IMR-90 (cell line): ENCODE measurements around the gene CENPX. TPM values are rescaled to one million over a fixed set of nuclear protein-coding genes. Genes with fewer than 3 reads are reported as not detected.

ENCODE experiments used
- ATAC-seq: fragments of 200-7000 bp; cut with Tn5 transposase; 2 replicates; pipeline ENCODE4 v1.9.1; 2020; ENCODE audit warnings: low read depth, mild to moderate bottlenecking, moderate library complexity
- BruUV-seq: library from RNA; stranded (reverse); fragments of 400-500 nt; replicated peaks from 2 replicates; lab custom pipeline; 2021; lab: Mats Ljungman, UMichigan
- CTCF ChIA-PET: fragments of 300-600 bp; formaldehyde crosslinking; extraction: SDS; loops from one replicate; lab custom pipeline; 2021; ENCODE audit warnings: antibody characterized with exemption; lab: Yijun Ruan, JAX
- POLR2A ChIA-PET: fragments of 300-600 bp; sonication (Branson Sonifier 250); formaldehyde crosslinking; loops from one replicate; lab custom pipeline; 2022; ENCODE audit warnings: antibody characterized with exemption; ENCODE audit not compliant: unreplicated experiment; lab: Charles Lee
- DNase-seq: peaks from one replicate; pipeline ENCODE4 v3.0.0; 2013
- H2AFZ ChIP-seq: replicated peaks from 2 replicates; pipeline ENCODE3; 2013; ENCODE audit warnings: low read length, mild to moderate bottlenecking; ENCODE audit not compliant: poor library complexity
- H2AK5ac ChIP-seq: 2 replicates; pipeline ENCODE4 v1.6.1; 2013; ENCODE audit warnings: low read depth, low read length, inconsistent platforms
- H2AK9ac ChIP-seq: replicated peaks from 2 replicates; pipeline ENCODE3; 2013; ENCODE audit warnings: mild to moderate bottlenecking, low read depth, low read length, moderate library complexity; ENCODE audit not compliant: poor library complexity
- H2BK120ac ChIP-seq: 2 replicates; pipeline ENCODE4 v1.6.1; 2013; ENCODE audit warnings: low read depth, low read length, inconsistent platforms
- H2BK15ac ChIP-seq: 3 replicates; pipeline ENCODE4 v1.6.1; 2013; ENCODE audit warnings: low read depth, low read length, inconsistent platforms
- H2BK20ac ChIP-seq: 2 replicates; pipeline ENCODE4 v1.6.1; 2013; ENCODE audit warnings: low read depth, mild to moderate bottlenecking, inconsistent platforms, low read length, moderate library complexity
- H2BK5ac ChIP-seq: 2 replicates; pipeline ENCODE4 v1.6.1; 2013; ENCODE audit warnings: mild to moderate bottlenecking, low read depth, low read length, inconsistent platforms; ENCODE audit not compliant: poor library complexity, severe bottlenecking
- H3K14ac ChIP-seq: replicated peaks from 2 replicates; pipeline ENCODE4 v1.6.1; 2013; ENCODE audit warnings: low read depth, low read length, inconsistent platforms
- H3K18ac ChIP-seq: 2 replicates; pipeline ENCODE4 v1.6.1; 2013; ENCODE audit warnings: low read depth, low read length, control low read depth
- H3K23ac ChIP-seq: 2 replicates; pipeline ENCODE4 v1.6.1; 2013; ENCODE audit warnings: low read depth, low read length, inconsistent platforms
- H3K27ac ChIP-seq: 2 replicates; pipeline ENCODE4 v1.5.1; 2013; ENCODE audit warnings: mild to moderate bottlenecking, control low read depth, low read length; ENCODE audit not compliant: insufficient read depth
- H3K27me3 ChIP-seq: 2 replicates; pipeline ENCODE4 v1.6.1; 2013; ENCODE audit warnings: low read length; ENCODE audit not compliant: control insufficient read depth, insufficient read depth
- H3K36me3 ChIP-seq: 2 replicates; pipeline ENCODE4 v1.6.1; 2013; ENCODE audit warnings: low read length, mixed read lengths; ENCODE audit not compliant: control insufficient read depth, insufficient read depth
- H3K4ac ChIP-seq: 2 replicates; pipeline ENCODE4 v1.6.1; 2013; ENCODE audit warnings: low read depth, low read length, inconsistent platforms
- H3K4me1 ChIP-seq: 2 replicates; pipeline ENCODE4 v1.6.1; 2013; ENCODE audit warnings: low read length, mixed read lengths; ENCODE audit not compliant: control insufficient read depth, insufficient read depth
- H3K4me2 ChIP-seq: 2 replicates; pipeline ENCODE4 v1.6.1; 2013; ENCODE audit warnings: low read depth, mild to moderate bottlenecking, control low read depth, low read length, moderate library complexity
- H3K4me3 ChIP-seq: 2 replicates; pipeline ENCODE4 v1.5.1; 2013; ENCODE audit warnings: low read depth, mild to moderate bottlenecking, control low read depth, low read length, moderate library complexity; ENCODE audit not compliant: insufficient read depth
- H3K56ac ChIP-seq: 2 replicates; pipeline ENCODE4 v1.6.1; 2013; ENCODE audit warnings: low read length, inconsistent platforms; ENCODE audit not compliant: insufficient read depth; ENCODE audit errors: extremely low read depth
- H3K79me1 ChIP-seq, 2 experiments: 2 replicates each; pipeline ENCODE4 v1.6.1; 2013; ENCODE audit warnings: low read length in 2 of 2, inconsistent platforms in 1 of 2, low read depth in 1 of 2
- H3K9ac ChIP-seq: 2 replicates; pipeline ENCODE4 v1.6.1; 2013; ENCODE audit warnings: low read depth, low read length, control low read depth
- H3K9me1 ChIP-seq: 2 replicates; pipeline ENCODE4 v1.6.1; 2013; ENCODE audit warnings: low read length, inconsistent platforms; ENCODE audit not compliant: insufficient read depth
- H3K9me3 ChIP-seq: 2 replicates; pipeline ENCODE4 v1.6.1; 2013; ENCODE audit warnings: low read length; ENCODE audit not compliant: control insufficient read depth, insufficient read depth
- H4K20me1 ChIP-seq: 2 replicates; pipeline ENCODE4 v1.6.1; 2013; ENCODE audit warnings: low read length, inconsistent platforms; ENCODE audit not compliant: insufficient read depth
- H4K5ac ChIP-seq: 2 replicates; pipeline ENCODE4 v1.6.1; 2013; ENCODE audit warnings: mild to moderate bottlenecking, low read depth, low read length, control low read depth
- H4K8ac ChIP-seq, 2 experiments: 2 replicates each; pipeline ENCODE4 v1.6.1; 2013; ENCODE audit warnings: low read depth in 2 of 2, low read length in 2 of 2, control low read depth in 1 of 2, inconsistent platforms in 1 of 2
- H4K91ac ChIP-seq: 2 replicates; pipeline ENCODE4 v1.6.1; 2013; ENCODE audit warnings: low read depth, low read length, inconsistent platforms; ENCODE audit not compliant: insufficient read depth
- BHLHE40 ChIP-seq: fragments of 150-350 bp; IDR thresholded peaks from 2 replicates; pipeline ENCODE4 v1.6.1; 2016; ENCODE audit warnings: mild to moderate bottlenecking, low read depth, low read length
- CEBPB ChIP-seq: IDR thresholded peaks from 2 replicates; pipeline ENCODE4 v1.6.1; 2012; ENCODE audit warnings: low read depth, low read length, improper control_type of control experiment
- CHD1 ChIP-seq: IDR thresholded peaks from 2 replicates; pipeline ENCODE4 v1.6.1; 2012; ENCODE audit warnings: low read depth, low read length, improper control_type of control experiment
- FOS ChIP-seq: fragments of 150-350 bp; IDR thresholded peaks from 2 replicates; pipeline ENCODE4 v1.6.1; 2016; ENCODE audit warnings: low read depth, low read length
- MAFK ChIP-seq: IDR thresholded peaks from 2 replicates; pipeline ENCODE4 v1.6.1; 2012; ENCODE audit warnings: low read depth, low read length, improper control_type of control experiment
- MAZ ChIP-seq: IDR thresholded peaks from 2 replicates; pipeline ENCODE4 v1.6.1; 2012; ENCODE audit warnings: low read depth, mild to moderate bottlenecking, low read length, improper control_type of control experiment, moderate library complexity, borderline replicate concordance
- MXI1 ChIP-seq: IDR thresholded peaks from 2 replicates; pipeline ENCODE4 v1.6.1; 2012; ENCODE audit warnings: low read depth, mild to moderate bottlenecking, low read length, moderate library complexity, borderline replicate concordance
- NFE2L2 ChIP-seq: fragments of 150-350 bp; IDR thresholded peaks from 2 replicates; pipeline ENCODE4 v1.6.1; 2016; ENCODE audit warnings: low read depth, mild to moderate bottlenecking, low read length
- POLR2A ChIP-seq: IDR thresholded peaks from 2 replicates; pipeline ENCODE4 v1.6.1; 2012; ENCODE audit warnings: mild to moderate bottlenecking, low read depth, low read length
- RAD21 ChIP-seq: IDR thresholded peaks from 2 replicates; pipeline ENCODE4 v1.6.1; 2012; ENCODE audit warnings: low read length, improper control_type of control experiment
- RCOR1 ChIP-seq: IDR thresholded peaks from 2 replicates; pipeline ENCODE4 v1.6.1; 2012; ENCODE audit warnings: mild to moderate bottlenecking, low read length, improper control_type of control experiment; ENCODE audit not compliant: insufficient replicate concordance
- RFX5 ChIP-seq: IDR thresholded peaks from 2 replicates; pipeline ENCODE4 v1.8.0; 2012; ENCODE audit warnings: low read depth, mild to moderate bottlenecking, low read length, moderate library complexity
- SMC3 ChIP-seq: fragments of 150-350 bp; IDR thresholded peaks from 2 replicates; pipeline ENCODE4 v1.6.1; 2016; ENCODE audit warnings: low read depth, mild to moderate bottlenecking, antibody characterized with exemption, low read length, moderate library complexity
- WGBS, 2 experiments: methylation state at CpG; one replicate each; pipeline versions ENCODE4 v1.1.5 to v1.1.7; 2013; ENCODE audit warnings: missing lambda C conversion rate in 2 of 2; ENCODE audit not compliant: insufficient read length in 1 of 2; ENCODE audit errors: extremely low coverage in 2 of 2; 5-methylcytosine and 5-hydroxymethylcytosine counted together
- dilution Hi-C: fragments of 300-500 bp; cut with HindIII; formaldehyde crosslinking; loops from one replicate; pipeline ENCODE4 v1.14.3; 2018; ENCODE audit warnings: low sequenced_read_pairs; ENCODE audit not compliant: unreplicated experiment
- in situ Hi-C: fragments of 300-500 bp; cut with MboI; formaldehyde crosslinking; loops from 3 replicates; pipeline ENCODE4 v1.14.3; 2019; ENCODE audit warnings: low sequenced_read_pairs, inconsistent platforms, mixed read lengths
- intact Hi-C: fragments of 100-400 bp; cut with micrococcal nuclease; formaldehyde crosslinking; loops from 2 replicates; pipeline ENCODE4 v1.10.0; 2022
- polyA plus RNA-seq, 3 experiments: library from polyadenylated mRNA; depleted of rRNA; stranded (reverse); fragments of >200 nt; gene quantifications; 2 replicates each; pipeline ENCODE4 v1.2.3, GENCODE V29; 2012; ENCODE audit warnings: low replicate concordance in 1 of 3
- total RNA-seq: library from RNA; depleted of rRNA; stranded (reverse); fragments of >200 nt; gene quantifications from 2 replicates; pipeline ENCODE4 v1.2.3, GENCODE V29; 2012
- TF ChIP-seq, protein P1 (sequence below): conservative IDR thresholded peaks from 2 replicates; pipeline ENCODE4 v1.5.1; 2012; ENCODE audit warnings: mild to moderate bottlenecking, low read depth, low read length, improper control_type of control experiment
- TF ChIP-seq, protein P2 (sequence below): fragments of 150-350 bp; IDR thresholded peaks from 2 replicates; pipeline ENCODE4 v1.6.1; 2016; ENCODE audit warnings: low read depth, mild to moderate bottlenecking, low read length, moderate library complexity, borderline replicate concordance
- TF ChIP-seq, protein P3 (sequence below): fragments of 150-350 bp; IDR thresholded peaks from 2 replicates; pipeline ENCODE4 v1.6.1; 2017; ENCODE audit warnings: mild to moderate bottlenecking, antibody characterized with exemption, low read length, low read depth

Gene CENPX
- total and polyA plus RNA-seq, 2 of the 4 experiments (the other 2 are of a cell fraction) = 44.8 to 86.8 TPM

DNA sequence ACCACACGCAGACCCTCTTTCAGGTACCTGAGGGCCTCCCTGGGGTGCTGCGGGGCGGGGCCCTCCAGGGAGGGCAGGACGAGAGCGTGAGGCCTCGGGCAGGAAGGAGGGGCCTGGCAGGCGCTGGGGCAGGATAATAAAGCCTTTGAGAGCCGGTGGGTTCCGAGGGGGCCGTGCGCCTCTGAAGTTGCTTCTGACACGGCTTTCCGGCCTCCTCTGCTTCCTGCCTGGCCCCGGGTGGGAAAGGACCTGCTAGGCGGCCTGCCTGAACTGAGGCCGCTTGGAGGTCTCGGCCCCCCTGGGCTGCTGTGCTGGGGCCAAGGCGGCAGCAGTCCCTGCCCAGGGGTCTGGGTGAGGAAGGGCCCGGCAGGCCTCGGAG is 10.4 kb downstream of the CENPX start:
- TF ChIP-seq POLR2A (no peak), RAD21 (no peak), SMC3 (no peak), MAZ (no peak), CEBPB (no peak), CHD1 (no peak), MAFK (no peak), NFE2L2 (no peak), MXI1 (no peak), RFX5 (no peak), BHLHE40 (no peak), RCOR1 (no peak), FOS (no peak)
- TF ChIP-seq, protein P1, sequence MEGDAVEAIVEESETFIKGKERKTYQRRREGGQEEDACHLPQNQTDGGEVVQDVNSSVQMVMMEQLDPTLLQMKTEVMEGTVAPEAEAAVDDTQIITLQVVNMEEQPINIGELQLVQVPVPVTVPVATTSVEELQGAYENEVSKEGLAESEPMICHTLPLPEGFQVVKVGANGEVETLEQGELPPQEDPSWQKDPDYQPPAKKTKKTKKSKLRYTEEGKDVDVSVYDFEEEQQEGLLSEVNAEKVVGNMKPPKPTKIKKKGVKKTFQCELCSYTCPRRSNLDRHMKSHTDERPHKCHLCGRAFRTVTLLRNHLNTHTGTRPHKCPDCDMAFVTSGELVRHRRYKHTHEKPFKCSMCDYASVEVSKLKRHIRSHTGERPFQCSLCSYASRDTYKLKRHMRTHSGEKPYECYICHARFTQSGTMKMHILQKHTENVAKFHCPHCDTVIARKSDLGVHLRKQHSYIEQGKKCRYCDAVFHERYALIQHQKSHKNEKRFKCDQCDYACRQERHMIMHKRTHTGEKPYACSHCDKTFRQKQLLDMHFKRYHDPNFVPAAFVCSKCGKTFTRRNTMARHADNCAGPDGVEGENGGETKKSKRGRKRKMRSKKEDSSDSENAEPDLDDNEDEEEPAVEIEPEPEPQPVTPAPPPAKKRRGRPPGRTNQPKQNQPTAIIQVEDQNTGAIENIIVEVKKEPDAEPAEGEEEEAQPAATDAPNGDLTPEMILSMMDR = no peak
- TF ChIP-seq, protein P2, sequence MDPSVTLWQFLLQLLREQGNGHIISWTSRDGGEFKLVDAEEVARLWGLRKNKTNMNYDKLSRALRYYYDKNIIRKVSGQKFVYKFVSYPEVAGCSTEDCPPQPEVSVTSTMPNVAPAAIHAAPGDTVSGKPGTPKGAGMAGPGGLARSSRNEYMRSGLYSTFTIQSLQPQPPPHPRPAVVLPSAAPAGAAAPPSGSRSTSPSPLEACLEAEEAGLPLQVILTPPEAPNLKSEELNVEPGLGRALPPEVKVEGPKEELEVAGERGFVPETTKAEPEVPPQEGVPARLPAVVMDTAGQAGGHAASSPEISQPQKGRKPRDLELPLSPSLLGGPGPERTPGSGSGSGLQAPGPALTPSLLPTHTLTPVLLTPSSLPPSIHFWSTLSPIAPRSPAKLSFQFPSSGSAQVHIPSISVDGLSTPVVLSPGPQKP = no peak
- TF ChIP-seq, protein P3, sequence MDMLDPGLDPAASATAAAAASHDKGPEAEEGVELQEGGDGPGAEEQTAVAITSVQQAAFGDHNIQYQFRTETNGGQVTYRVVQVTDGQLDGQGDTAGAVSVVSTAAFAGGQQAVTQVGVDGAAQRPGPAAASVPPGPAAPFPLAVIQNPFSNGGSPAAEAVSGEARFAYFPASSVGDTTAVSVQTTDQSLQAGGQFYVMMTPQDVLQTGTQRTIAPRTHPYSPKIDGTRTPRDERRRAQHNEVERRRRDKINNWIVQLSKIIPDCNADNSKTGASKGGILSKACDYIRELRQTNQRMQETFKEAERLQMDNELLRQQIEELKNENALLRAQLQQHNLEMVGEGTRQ = no peak

More for the DNA sequence above, 10.4 kb downstream of the CENPX start:
- Histone ChIP-seq H4K5ac (no peak overlapping the region), H2BK15ac (no peak overlapping the region), H3K56ac (no peak overlapping the region), H4K20me1 (no peaks in the 10 kb centered on the region; the same call in 1 of the 2 replicates), H3K79me1 (no peaks in the 10 kb centered on the region), H3K4me1 (no peaks in the 10 kb centered on the region), H3K4me2 (no peak overlapping the region), H2BK20ac (no peak overlapping the region), H2BK5ac (no peak overlapping the region), H3K27ac (no peak overlapping the region), H3K9me3 (no peaks in the 10 kb centered on the region), H2AFZ (no peak overlapping the region), H3K4ac (no peak overlapping the region), H3K14ac (no peak overlapping the region), H3K9me1 (no peaks in the 10 kb centered on the region), H4K91ac (no peak overlapping the region), H3K4me3 (no peak overlapping the region), H2AK5ac (no peak overlapping the region), H3K18ac (no peak overlapping the region), H3K23ac (no peak overlapping the region), H2BK120ac (no peak overlapping the region), H4K8ac (no peak overlapping the region), H3K9ac (no peak overlapping the region), H3K36me3 (peaks cover 3% of the 10 kb centered on the region; the same call in 1 of the 2 replicates), H3K27me3 (no peaks in the 10 kb centered on the region), H2AK9ac (no peak overlapping the region)
- CTCF ChIA-PET = interaction anchor here (0.5 to 1.3 kb wide), 2 partner anchors 53 to 124 kb away, joined by 3 to 4 read pairs; no protein-coding TSS in a partner anchor
- no peak for DNase-seq
- WGBS, 2 experiments = 74% methylated on average over 15 of the region's 20 CpGs; no CpG with 5 or more reads in 1 of the 2 experiments
- dilution Hi-C loops (no loop called here), intact Hi-C loops (no loop called here), in situ Hi-C loops (no loop called here)
- POLR2A ChIA-PET = no interaction called here
- ATAC-seq = no peak
- BruUV-seq = no TSS peak
